Activated T-helper 17 cell treated with anti-CD3 and anti-CD28 coated beads, Interleukin-2, amount 50 U/mL, for 72 hours (primary cell): Measurements from ENCODE around the gene SLC12A2. TPM values are rescaled to one million over a fixed set of nuclear protein-coding genes. Genes with fewer than 3 reads are reported as not detected.

Experiments
- ATAC-seq: fragments of 150-1000 bp; cut with Tn5 transposase; replicated peaks from 2 replicates; pipeline ENCODE4 v1.10.0; 2021; ENCODE audit warnings: mild to moderate bottlenecking, moderate library complexity
- H3K27ac Mint-ChIP-seq: one replicate; pipeline ENCODE4 v1.8.0; 2022; ENCODE audit warnings: mixed read lengths
- H3K27me3 Mint-ChIP-seq: one replicate; pipeline ENCODE4 v1.8.0; 2022; ENCODE audit warnings: mixed read lengths
- H3K36me3 Mint-ChIP-seq: one replicate; pipeline ENCODE4 v1.8.0; 2022; ENCODE audit warnings: low read depth, mild to moderate bottlenecking, mixed read lengths
- H3K4me1 Mint-ChIP-seq: one replicate; pipeline ENCODE4 v1.8.0; 2022; ENCODE audit warnings: mixed read lengths
- H3K4me3 Mint-ChIP-seq: one replicate; pipeline ENCODE4 v1.8.0; 2022; ENCODE audit warnings: mild to moderate bottlenecking, mixed read lengths
- H3K9me3 Mint-ChIP-seq: one replicate; pipeline ENCODE4 v1.8.0; 2022; ENCODE audit warnings: mixed read lengths
- total RNA-seq, 2 donors: library from RNA; stranded (reverse); gene quantifications; one replicate each; pipeline ENCODE4 v1.2.3, GENCODE V29; 2022

Gene SLC12A2
- total RNA-seq, 2 donors from 2014 or later = 9.7 to 30.3 TPM

GRCh38 chr5:128111818-128112448, 28.4 kb downstream of the SLC12A2 start:
- H3K9me3 Mint-ChIP-seq = no peaks in the 10 kb centered on the region
- H3K36me3 Mint-ChIP-seq = peaks cover 52% of the 10 kb centered on the region
- no peak overlapping the region for H3K4me3 Mint-ChIP-seq
- H3K4me1 Mint-ChIP-seq = peaks cover 5% of the 10 kb centered on the region
- no peaks in the 10 kb centered on the region for H3K27me3 Mint-ChIP-seq
- peak; percentile 35 for ATAC-seq
- H3K27ac Mint-ChIP-seq = no peak overlapping the region

- Mint-ChIP-seq H3K9me3 (peaks cover 5% of the 10 kb centered on the region), H3K27ac (no peak overlapping the region), H3K36me3 (peaks cover 72% of the 10 kb centered on the region), H3K4me1 (peaks cover 5% of the 10 kb centered on the region), H3K4me3 (no peak overlapping the region), H3K27me3 (no peaks in the 10 kb centered on the region)
- ATAC-seq = no peak
These were observed 32.9 kb downstream of the SLC12A2 start for GRCh38 chr5:128116445-128116844.

- H3K9me3 Mint-ChIP-seq = peaks cover 5% of the 10 kb centered on the region
- no peak overlapping the region for H3K4me3 Mint-ChIP-seq
- ATAC-seq = no peak
- H3K4me1 Mint-ChIP-seq = no peaks in the 10 kb centered on the region
- H3K36me3 Mint-ChIP-seq = peaks cover 58% of the 10 kb centered on the region
- no peak overlapping the region for H3K27ac Mint-ChIP-seq
- no peaks in the 10 kb centered on the region for H3K27me3 Mint-ChIP-seq
These were observed 34.6 kb downstream of the SLC12A2 start for GRCh38 chr5:128118214-128118613.

GRCh38 chr5:128121651-128122050, 38.1 kb downstream of the SLC12A2 start:
- Mint-ChIP-seq H3K27ac (no peak overlapping the region), H3K27me3 (no peaks in the 10 kb centered on the region), H3K36me3 (peaks cover 23% of the 10 kb centered on the region), H3K4me1 (no peaks in the 10 kb centered on the region), H3K9me3 (peaks cover 5% of the 10 kb centered on the region), H3K4me3 (no peak overlapping the region)
- ATAC-seq = no peak

- Mint-ChIP-seq H3K4me1 (no peaks in the 10 kb centered on the region), H3K9me3 (peaks cover under 1% of the 10 kb centered on the region), H3K36me3 (peaks cover under 1% of the 10 kb centered on the region), H3K4me3 (no peak overlapping the region), H3K27me3 (no peaks in the 10 kb centered on the region), H3K27ac (no peak overlapping the region)
- no peak for ATAC-seq
These were observed 40.4 kb downstream of the SLC12A2 start for GRCh38 chr5:128123936-128124335.

- H3K27ac Mint-ChIP-seq = no peak overlapping the region
- no peak for ATAC-seq
- no peaks in the 10 kb centered on the region for H3K27me3 Mint-ChIP-seq
- H3K4me3 Mint-ChIP-seq = no peak overlapping the region
- H3K36me3 Mint-ChIP-seq = peaks cover 7% of the 10 kb centered on the region
- no peaks in the 10 kb centered on the region for H3K4me1 Mint-ChIP-seq
- H3K9me3 Mint-ChIP-seq = no peaks in the 10 kb centered on the region
These were observed 42.7 kb downstream of the SLC12A2 start for GRCh38 chr5:128126241-128126640.

GRCh38 chr5:128132499-128132898, 48.9 kb downstream of the SLC12A2 start:
- ATAC-seq = no peak
- Mint-ChIP-seq H3K27me3 (no peaks in the 10 kb centered on the region), H3K27ac (no peak overlapping the region), H3K4me3 (no peak overlapping the region), H3K9me3 (no peaks in the 10 kb centered on the region), H3K36me3 (peaks cover 58% of the 10 kb centered on the region), H3K4me1 (no peaks in the 10 kb centered on the region)

GRCh38 chr5:128135286-128135685, 51.7 kb downstream of the SLC12A2 start:
- H3K27me3 Mint-ChIP-seq = no peaks in the 10 kb centered on the region
- no peak overlapping the region for H3K27ac Mint-ChIP-seq
- H3K9me3 Mint-ChIP-seq = no peaks in the 10 kb centered on the region
- ATAC-seq = no peak
- H3K4me1 Mint-ChIP-seq = no peaks in the 10 kb centered on the region
- H3K36me3 Mint-ChIP-seq = peaks cover 74% of the 10 kb centered on the region
- H3K4me3 Mint-ChIP-seq = no peak overlapping the region

- H3K27me3 Mint-ChIP-seq = no peaks in the 10 kb centered on the region
- H3K4me1 Mint-ChIP-seq = no peaks in the 10 kb centered on the region
- no peak for ATAC-seq
- H3K36me3 Mint-ChIP-seq = peaks cover 49% of the 10 kb centered on the region
- no peaks in the 10 kb centered on the region for H3K9me3 Mint-ChIP-seq
- no peak overlapping the region for H3K4me3 Mint-ChIP-seq
- H3K27ac Mint-ChIP-seq = no peak overlapping the region
These were observed 60.3 kb downstream of the SLC12A2 start for GRCh38 chr5:128143911-128144310.

GRCh38 chr5:128144491-128144890, 60.9 kb downstream of the SLC12A2 start:
- no peak for ATAC-seq
- H3K27me3 Mint-ChIP-seq = no peaks in the 10 kb centered on the region
- H3K9me3 Mint-ChIP-seq = no peaks in the 10 kb centered on the region
- H3K4me1 Mint-ChIP-seq = no peaks in the 10 kb centered on the region
- no peak overlapping the region for H3K27ac Mint-ChIP-seq
- H3K4me3 Mint-ChIP-seq = no peak overlapping the region
- peaks cover 51% of the 10 kb centered on the region for H3K36me3 Mint-ChIP-seq

- no peaks in the 10 kb centered on the region for H3K4me1 Mint-ChIP-seq
- no peak overlapping the region for H3K27ac Mint-ChIP-seq
- no peaks in the 10 kb centered on the region for H3K9me3 Mint-ChIP-seq
These were observed 63.1 kb downstream of the SLC12A2 start for GRCh38 chr5:128146671-128147070.

GRCh38 chr5:128154943-128155342, 71.4 kb downstream of the SLC12A2 start:
- Mint-ChIP-seq H3K36me3 (peaks cover 80% of the 10 kb centered on the region), H3K4me3 (no peak overlapping the region), H3K27me3 (no peaks in the 10 kb centered on the region), H3K9me3 (no peaks in the 10 kb centered on the region), H3K27ac (no peak overlapping the region), H3K4me1 (no peaks in the 10 kb centered on the region)
- ATAC-seq = no peak

More at GRCh38 chr5:128146671-128147070, 63.1 kb downstream of the SLC12A2 start:
- ATAC-seq = no peak
- H3K27me3 Mint-ChIP-seq = no peaks in the 10 kb centered on the region
- no peak overlapping the region for H3K4me3 Mint-ChIP-seq
- peaks cover 53% of the 10 kb centered on the region for H3K36me3 Mint-ChIP-seq

- H3K9me3 Mint-ChIP-seq = no peaks in the 10 kb centered on the region
- no peaks in the 10 kb centered on the region for H3K4me1 Mint-ChIP-seq
- H3K36me3 Mint-ChIP-seq = peaks cover 86% of the 10 kb centered on the region
- no peak for ATAC-seq
- H3K4me3 Mint-ChIP-seq = no peak overlapping the region
- no peaks in the 10 kb centered on the region for H3K27me3 Mint-ChIP-seq
- no peak overlapping the region for H3K27ac Mint-ChIP-seq
These were observed 72.2 kb downstream of the SLC12A2 start for GRCh38 chr5:128155776-128156175.

- no peak for ATAC-seq
These were observed 73.0 kb downstream of the SLC12A2 start for GRCh38 chr5:128156521-128156920.

GRCh38 chr5:128158342-128158741, 74.8 kb downstream of the SLC12A2 start:
- Mint-ChIP-seq H3K36me3 (peaks cover 94% of the 10 kb centered on the region), H3K27ac (no peak overlapping the region), H3K9me3 (no peaks in the 10 kb centered on the region), H3K4me1 (no peaks in the 10 kb centered on the region), H3K4me3 (no peak overlapping the region), H3K27me3 (no peaks in the 10 kb centered on the region)
- ATAC-seq = no peak

More at GRCh38 chr5:128156521-128156920, 73.0 kb downstream of the SLC12A2 start:
- Mint-ChIP-seq H3K4me1 (no peaks in the 10 kb centered on the region), H3K27ac (no peak overlapping the region), H3K4me3 (no peak overlapping the region), H3K9me3 (no peaks in the 10 kb centered on the region), H3K36me3 (peaks cover 92% of the 10 kb centered on the region), H3K27me3 (no peaks in the 10 kb centered on the region)

GRCh38 chr5:128163991-128164390, 80.4 kb downstream of the SLC12A2 start:
- no peaks in the 10 kb centered on the region for H3K9me3 Mint-ChIP-seq

More at GRCh38 chr5:128163991-128164390, 80.4 kb downstream of the SLC12A2 start:
- peaks cover 57% of the 10 kb centered on the region for H3K36me3 Mint-ChIP-seq
- H3K4me1 Mint-ChIP-seq = no peaks in the 10 kb centered on the region
- no peak overlapping the region for H3K27ac Mint-ChIP-seq
- H3K27me3 Mint-ChIP-seq = no peaks in the 10 kb centered on the region
- ATAC-seq = no peak
- no peak overlapping the region for H3K4me3 Mint-ChIP-seq
